Ascending aorta (tissue), 2 donors: ENCODE data around the gene CALN1. TPM values are rescaled to one million over a fixed set of nuclear protein-coding genes. Genes with fewer than 3 reads are reported as not detected.
"Not testable (repeated sequence)": the region's sequence is repeated elsewhere in the genome, so short reads cannot be mapped to it uniquely, and the experiment has no call there.

ENCODE experiments used
- DNase-seq, 2 donors: peaks; one replicate each; pipeline ENCODE4 v3.0.0-alpha.2; 2019; ENCODE audit warnings: low spot score in 2 of 2
- H3K27ac ChIP-seq, 2 donors: fragments of 200-600 bp; sonication (generic); one replicate each; pipeline ENCODE4 v1.5.1; 2016 to 2017; ENCODE audit warnings: mild to moderate bottlenecking in 1 of 2
- H3K27me3 ChIP-seq: fragments of 200-600 bp; sonication (generic); one replicate; pipeline ENCODE4 v1.5.1; 2017
- H3K36me3 ChIP-seq, 2 donors: fragments of 200-600 bp; sonication (generic); one replicate each; pipeline ENCODE4 v1.5.1; 2016
- H3K4me1 ChIP-seq, 2 donors: fragments of 200-600 bp; sonication (generic); one replicate each; pipeline ENCODE4 v1.5.1; 2016 to 2017; ENCODE audit warnings: mild to moderate bottlenecking in 1 of 2
- H3K4me3 ChIP-seq, 2 donors: fragments of 200-600 bp; sonication (generic); one replicate each; pipeline ENCODE4 v1.5.1; 2016 to 2017; ENCODE audit warnings: mild to moderate bottlenecking in 1 of 2
- H3K9me3 ChIP-seq, 2 donors: fragments of 200-600 bp; sonication (generic); one replicate each; pipeline ENCODE4 v1.5.1; 2016
- intact Hi-C: fragments of 100-400 bp; cut with DNase I; formaldehyde crosslinking; loops from one replicate; pipeline ENCODE4 v1.15.1; 2023
- total RNA-seq: library from RNA; depleted of rRNA; stranded (reverse); fragments of >200 nt; gene quantifications from one replicate; pipeline ENCODE4 v1.1.0, GENCODE V29; 2016
- TF ChIP-seq, protein P1 (sequence below), 3 experiments: fragments of 200-600 bp in 2 of 3; fragments of 450-650 bp in 1 of 3; sonication (generic) in 2 of 3; IDR thresholded peaks; one replicate each; pipeline ENCODE4 v1.5.1; 2016 to 2019; ENCODE audit warnings: antibody characterized with exemption in 3 of 3, mild to moderate bottlenecking in 1 of 3, moderate library complexity in 1 of 3

The CALN1 gene
- total RNA-seq, 1 donor from 2014 or later = 1.2 TPM

DNA sequence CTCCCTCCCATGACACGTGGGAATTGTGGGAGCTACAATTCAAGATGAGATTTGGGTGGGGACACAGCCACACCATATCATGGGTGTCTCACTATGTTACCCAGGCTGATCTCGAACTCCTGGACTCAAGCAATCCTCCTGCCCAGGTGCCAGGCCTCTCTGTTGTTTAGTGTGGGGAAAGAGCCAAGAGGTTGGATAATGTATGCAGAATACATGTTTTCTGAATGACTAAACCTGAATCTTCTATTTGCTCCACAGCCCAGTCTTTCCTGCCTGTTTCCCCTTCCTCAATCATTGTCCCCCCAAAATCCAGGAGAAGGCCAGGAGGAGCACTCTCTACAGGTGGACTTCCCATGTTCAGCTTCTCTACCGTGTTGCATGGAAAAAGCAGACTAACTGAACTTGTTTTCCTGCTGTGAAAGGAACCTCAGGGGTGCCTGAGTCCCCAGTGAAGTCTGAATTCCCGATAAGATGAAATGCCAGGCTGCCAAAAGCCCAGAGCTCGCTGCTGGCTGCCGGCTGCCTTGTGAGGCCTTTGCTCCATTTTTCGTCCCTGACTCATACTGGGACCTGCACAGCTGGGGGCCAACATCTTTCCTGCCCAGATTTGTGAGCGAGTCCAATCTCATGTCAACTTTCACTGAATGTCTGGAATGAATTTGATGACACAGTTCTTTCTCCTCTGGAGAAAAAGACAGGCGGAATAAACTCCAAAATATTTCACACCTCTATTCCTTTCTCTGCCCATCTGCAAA, 588.0 kb downstream of the CALN1 start:
- TF ChIP-seq, protein P1, sequence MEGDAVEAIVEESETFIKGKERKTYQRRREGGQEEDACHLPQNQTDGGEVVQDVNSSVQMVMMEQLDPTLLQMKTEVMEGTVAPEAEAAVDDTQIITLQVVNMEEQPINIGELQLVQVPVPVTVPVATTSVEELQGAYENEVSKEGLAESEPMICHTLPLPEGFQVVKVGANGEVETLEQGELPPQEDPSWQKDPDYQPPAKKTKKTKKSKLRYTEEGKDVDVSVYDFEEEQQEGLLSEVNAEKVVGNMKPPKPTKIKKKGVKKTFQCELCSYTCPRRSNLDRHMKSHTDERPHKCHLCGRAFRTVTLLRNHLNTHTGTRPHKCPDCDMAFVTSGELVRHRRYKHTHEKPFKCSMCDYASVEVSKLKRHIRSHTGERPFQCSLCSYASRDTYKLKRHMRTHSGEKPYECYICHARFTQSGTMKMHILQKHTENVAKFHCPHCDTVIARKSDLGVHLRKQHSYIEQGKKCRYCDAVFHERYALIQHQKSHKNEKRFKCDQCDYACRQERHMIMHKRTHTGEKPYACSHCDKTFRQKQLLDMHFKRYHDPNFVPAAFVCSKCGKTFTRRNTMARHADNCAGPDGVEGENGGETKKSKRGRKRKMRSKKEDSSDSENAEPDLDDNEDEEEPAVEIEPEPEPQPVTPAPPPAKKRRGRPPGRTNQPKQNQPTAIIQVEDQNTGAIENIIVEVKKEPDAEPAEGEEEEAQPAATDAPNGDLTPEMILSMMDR (IDR thresholded peaks at IDR 0.05) = no peak
- Histone ChIP-seq H3K4me3 (no peak overlapping the region), H3K27me3 (no peaks in the 10 kb centered on the region), H3K36me3 (no peaks in the 10 kb centered on the region), H3K9me3 (no peaks in the 10 kb centered on the region), H3K4me1 (no peaks in the 10 kb centered on the region), H3K27ac (no peak overlapping the region)
- intact Hi-C loops = no loop called here
- no peak for DNase-seq

DNA sequence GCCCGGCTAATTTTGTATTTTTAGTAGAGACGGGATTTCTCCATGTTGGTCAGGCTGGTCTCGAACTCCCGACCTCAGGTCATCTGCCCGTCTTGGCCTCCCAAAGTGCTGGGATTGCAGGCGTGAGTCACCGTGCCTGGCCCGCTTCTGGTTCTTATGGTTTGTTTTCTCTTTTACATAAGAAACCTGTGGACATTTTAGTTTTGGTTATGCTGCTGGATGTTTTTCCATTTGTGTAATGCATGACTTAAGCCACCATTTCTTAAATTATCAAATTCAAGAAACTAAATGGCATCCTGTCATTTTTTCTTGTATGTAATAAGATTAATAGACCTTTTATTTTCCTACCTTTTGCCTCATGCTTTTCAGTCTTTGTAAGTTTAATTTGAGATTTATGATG, 589.7 kb downstream of the CALN1 start:
- H3K4me1 ChIP-seq, H3K4me3 ChIP-seq, DNase-seq, H3K27me3 ChIP-seq, H3K9me3 ChIP-seq, intact Hi-C loops, H3K27ac ChIP-seq, H3K36me3 ChIP-seq: not testable (repeated sequence)

DNA sequence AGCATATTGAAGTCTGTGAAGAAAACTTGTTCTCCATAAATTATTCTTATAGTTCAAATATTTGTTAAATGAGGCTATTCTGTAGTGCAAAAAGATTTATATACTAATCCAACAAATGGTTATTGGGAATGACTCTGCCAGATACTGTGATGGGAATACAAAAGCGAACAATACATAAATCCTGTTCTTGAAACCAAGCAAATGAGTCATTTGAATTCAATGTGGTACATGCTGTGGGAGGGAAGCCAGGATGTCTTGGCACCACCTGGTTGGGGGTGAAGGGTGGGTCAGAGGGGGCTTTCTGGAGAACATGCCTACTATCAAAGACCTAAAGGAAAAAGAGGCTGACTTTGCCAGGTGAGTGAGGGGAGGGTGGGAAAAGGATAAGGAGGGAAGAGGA, 594.2 kb downstream of the CALN1 start:
- no peaks in the 10 kb centered on the region for H3K9me3 ChIP-seq
- no peak for DNase-seq
- no peak overlapping the region for H3K4me3 ChIP-seq
- no peaks in the 10 kb centered on the region for H3K36me3 ChIP-seq
- no peaks in the 10 kb centered on the region for H3K27me3 ChIP-seq
- TF ChIP-seq, protein P1 (IDR thresholded peaks at IDR 0.05) = no peak
- intact Hi-C loops = no loop called here
- no peak overlapping the region for H3K27ac ChIP-seq
- no peaks in the 10 kb centered on the region for H3K4me1 ChIP-seq

GRCh38 chr7:71808115-71808514, 604.0 kb downstream of the CALN1 start:
- Histone ChIP-seq H3K4me1 (no peaks in the 10 kb centered on the region), H3K4me3 (no peak overlapping the region), H3K9me3 (no peaks in the 10 kb centered on the region), H3K36me3 (no peaks in the 10 kb centered on the region), H3K27me3 (no peaks in the 10 kb centered on the region), H3K27ac (no peak overlapping the region)
- intact Hi-C loops = no loop called here
- TF ChIP-seq, protein P1 (IDR thresholded peaks at IDR 0.05) = no peak
- DNase-seq = no peak

GRCh38 chr7:71804256-71804655, 607.9 kb downstream of the CALN1 start:
- TF ChIP-seq, protein P1 (IDR thresholded peaks at IDR 0.05) = no peak
- Histone ChIP-seq H3K27ac (no peak overlapping the region), H3K4me1 (no peaks in the 10 kb centered on the region), H3K27me3 (no peaks in the 10 kb centered on the region), H3K36me3 (no peaks in the 10 kb centered on the region), H3K9me3 (no peaks in the 10 kb centered on the region), H3K4me3 (no peak overlapping the region)
- intact Hi-C loops = no loop called here
- DNase-seq = no peak

- TF ChIP-seq, protein P1 (IDR thresholded peaks at IDR 0.05) = no peak
- H3K4me1 ChIP-seq = no peaks in the 10 kb centered on the region
- DNase-seq = no peak
- no peaks in the 10 kb centered on the region for H3K27me3 ChIP-seq
- H3K9me3 ChIP-seq = no peaks in the 10 kb centered on the region
- H3K36me3 ChIP-seq = no peaks in the 10 kb centered on the region
- no peak overlapping the region for H3K4me3 ChIP-seq
- intact Hi-C loops = no loop called here
- H3K27ac ChIP-seq = no peak overlapping the region
These were observed 610.2 kb downstream of the CALN1 start for GRCh38 chr7:71801976-71802375.
